Measurements from ENCODE around the gene HSPA6.
"Not testable (repeated sequence)": the region's sequence is repeated elsewhere in the genome, so short reads cannot be mapped to it uniquely, and the experiment has no call there.

DNA sequence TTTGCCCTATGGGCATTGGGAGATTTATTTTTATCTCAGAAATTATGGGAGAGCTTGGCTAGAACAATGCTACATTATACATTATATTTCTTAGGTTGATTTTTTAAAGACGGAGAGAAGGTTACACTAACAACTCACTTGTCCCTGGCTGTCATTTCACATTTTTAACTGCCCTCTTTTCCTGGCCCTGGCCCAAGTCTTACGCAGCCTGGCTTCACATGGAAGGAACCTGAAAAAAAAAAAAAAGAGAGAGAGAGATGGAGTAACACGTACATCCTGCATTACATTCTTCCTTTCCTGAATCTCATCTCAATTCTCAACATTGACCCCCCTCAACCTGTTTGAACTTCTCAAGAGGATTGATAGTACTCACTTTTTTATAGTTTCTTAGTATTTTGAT is 4.2 kb downstream of the HSPA6 start:
- TF ChIP-seq TAF1 (conservative IDR thresholded peaks at IDR 0.05); GABPA (IDR thresholded peaks at IDR 0.05 in 1 of 2, conservative IDR thresholded peaks at IDR 0.05 in 1 of 2); YY1 (IDR thresholded peaks at IDR 0.05); JUND (IDR thresholded peaks at IDR 0.05); HNF4A (conservative IDR thresholded peaks at IDR 0.05); EGR1 (IDR thresholded peaks at IDR 0.05; ENCODE audit: low read depth in 2 of 2): not testable (repeated sequence)
- TF ChIP-seq, protein P1, sequence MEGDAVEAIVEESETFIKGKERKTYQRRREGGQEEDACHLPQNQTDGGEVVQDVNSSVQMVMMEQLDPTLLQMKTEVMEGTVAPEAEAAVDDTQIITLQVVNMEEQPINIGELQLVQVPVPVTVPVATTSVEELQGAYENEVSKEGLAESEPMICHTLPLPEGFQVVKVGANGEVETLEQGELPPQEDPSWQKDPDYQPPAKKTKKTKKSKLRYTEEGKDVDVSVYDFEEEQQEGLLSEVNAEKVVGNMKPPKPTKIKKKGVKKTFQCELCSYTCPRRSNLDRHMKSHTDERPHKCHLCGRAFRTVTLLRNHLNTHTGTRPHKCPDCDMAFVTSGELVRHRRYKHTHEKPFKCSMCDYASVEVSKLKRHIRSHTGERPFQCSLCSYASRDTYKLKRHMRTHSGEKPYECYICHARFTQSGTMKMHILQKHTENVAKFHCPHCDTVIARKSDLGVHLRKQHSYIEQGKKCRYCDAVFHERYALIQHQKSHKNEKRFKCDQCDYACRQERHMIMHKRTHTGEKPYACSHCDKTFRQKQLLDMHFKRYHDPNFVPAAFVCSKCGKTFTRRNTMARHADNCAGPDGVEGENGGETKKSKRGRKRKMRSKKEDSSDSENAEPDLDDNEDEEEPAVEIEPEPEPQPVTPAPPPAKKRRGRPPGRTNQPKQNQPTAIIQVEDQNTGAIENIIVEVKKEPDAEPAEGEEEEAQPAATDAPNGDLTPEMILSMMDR (IDR thresholded peaks at IDR 0.05; ENCODE audit: low read depth, low read length, missing input control), result not testable (repeated sequence)
- TF ChIP-seq, protein P2, sequence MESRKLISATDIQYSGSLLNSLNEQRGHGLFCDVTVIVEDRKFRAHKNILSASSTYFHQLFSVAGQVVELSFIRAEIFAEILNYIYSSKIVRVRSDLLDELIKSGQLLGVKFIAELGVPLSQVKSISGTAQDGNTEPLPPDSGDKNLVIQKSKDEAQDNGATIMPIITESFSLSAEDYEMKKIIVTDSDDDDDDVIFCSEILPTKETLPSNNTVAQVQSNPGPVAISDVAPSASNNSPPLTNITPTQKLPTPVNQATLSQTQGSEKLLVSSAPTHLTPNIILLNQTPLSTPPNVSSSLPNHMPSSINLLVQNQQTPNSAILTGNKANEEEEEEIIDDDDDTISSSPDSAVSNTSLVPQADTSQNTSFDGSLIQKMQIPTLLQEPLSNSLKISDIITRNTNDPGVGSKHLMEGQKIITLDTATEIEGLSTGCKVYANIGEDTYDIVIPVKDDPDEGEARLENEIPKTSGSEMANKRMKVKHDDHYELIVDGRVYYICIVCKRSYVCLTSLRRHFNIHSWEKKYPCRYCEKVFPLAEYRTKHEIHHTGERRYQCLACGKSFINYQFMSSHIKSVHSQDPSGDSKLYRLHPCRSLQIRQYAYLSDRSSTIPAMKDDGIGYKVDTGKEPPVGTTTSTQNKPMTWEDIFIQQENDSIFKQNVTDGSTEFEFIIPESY (IDR thresholded peaks at IDR 0.05), result not testable (repeated sequence)
- TF ChIP-seq, protein P3, sequence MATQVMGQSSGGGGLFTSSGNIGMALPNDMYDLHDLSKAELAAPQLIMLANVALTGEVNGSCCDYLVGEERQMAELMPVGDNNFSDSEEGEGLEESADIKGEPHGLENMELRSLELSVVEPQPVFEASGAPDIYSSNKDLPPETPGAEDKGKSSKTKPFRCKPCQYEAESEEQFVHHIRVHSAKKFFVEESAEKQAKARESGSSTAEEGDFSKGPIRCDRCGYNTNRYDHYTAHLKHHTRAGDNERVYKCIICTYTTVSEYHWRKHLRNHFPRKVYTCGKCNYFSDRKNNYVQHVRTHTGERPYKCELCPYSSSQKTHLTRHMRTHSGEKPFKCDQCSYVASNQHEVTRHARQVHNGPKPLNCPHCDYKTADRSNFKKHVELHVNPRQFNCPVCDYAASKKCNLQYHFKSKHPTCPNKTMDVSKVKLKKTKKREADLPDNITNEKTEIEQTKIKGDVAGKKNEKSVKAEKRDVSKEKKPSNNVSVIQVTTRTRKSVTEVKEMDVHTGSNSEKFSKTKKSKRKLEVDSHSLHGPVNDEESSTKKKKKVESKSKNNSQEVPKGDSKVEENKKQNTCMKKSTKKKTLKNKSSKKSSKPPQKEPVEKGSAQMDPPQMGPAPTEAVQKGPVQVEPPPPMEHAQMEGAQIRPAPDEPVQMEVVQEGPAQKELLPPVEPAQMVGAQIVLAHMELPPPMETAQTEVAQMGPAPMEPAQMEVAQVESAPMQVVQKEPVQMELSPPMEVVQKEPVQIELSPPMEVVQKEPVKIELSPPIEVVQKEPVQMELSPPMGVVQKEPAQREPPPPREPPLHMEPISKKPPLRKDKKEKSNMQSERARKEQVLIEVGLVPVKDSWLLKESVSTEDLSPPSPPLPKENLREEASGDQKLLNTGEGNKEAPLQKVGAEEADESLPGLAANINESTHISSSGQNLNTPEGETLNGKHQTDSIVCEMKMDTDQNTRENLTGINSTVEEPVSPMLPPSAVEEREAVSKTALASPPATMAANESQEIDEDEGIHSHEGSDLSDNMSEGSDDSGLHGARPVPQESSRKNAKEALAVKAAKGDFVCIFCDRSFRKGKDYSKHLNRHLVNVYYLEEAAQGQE (IDR thresholded peaks at IDR 0.05), result not testable (repeated sequence)
- TF ChIP-seq, protein P4, sequence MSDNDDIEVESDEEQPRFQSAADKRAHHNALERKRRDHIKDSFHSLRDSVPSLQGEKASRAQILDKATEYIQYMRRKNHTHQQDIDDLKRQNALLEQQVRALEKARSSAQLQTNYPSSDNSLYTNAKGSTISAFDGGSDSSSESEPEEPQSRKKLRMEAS (IDR thresholded peaks at IDR 0.05), result not testable (repeated sequence)
- TF ChIP-seq, protein P5, sequence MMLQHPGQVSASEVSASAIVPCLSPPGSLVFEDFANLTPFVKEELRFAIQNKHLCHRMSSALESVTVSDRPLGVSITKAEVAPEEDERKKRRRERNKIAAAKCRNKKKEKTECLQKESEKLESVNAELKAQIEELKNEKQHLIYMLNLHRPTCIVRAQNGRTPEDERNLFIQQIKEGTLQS (IDR thresholded peaks at IDR 0.05), result not testable (repeated sequence)

Measured in liver (tissue), 3 donors.